D721Med (cell line): ENCODE measurements around the gene SMR3A.

ENCODE experiments used
- DNase-seq: peaks from one replicate; pipeline ENCODE4 v3.0.0; 2011; ENCODE audit warnings: low spot score; ENCODE audit not compliant: insufficient read length
- FAIRE-seq: peaks from 2 replicates; lab custom pipeline; 2011; peaks lifted over from hg19 to GRCh38; lab: Jason Lieb, UNC
- CTCF ChIP-seq: IDR thresholded peaks from 2 replicates; pipeline ENCODE4 v1.5.1; 2012; ENCODE audit warnings: mild to moderate bottlenecking, control low read depth; ENCODE audit not compliant: insufficient read depth; ENCODE audit errors: missing control alignments

The SMR3A gene

DNA sequence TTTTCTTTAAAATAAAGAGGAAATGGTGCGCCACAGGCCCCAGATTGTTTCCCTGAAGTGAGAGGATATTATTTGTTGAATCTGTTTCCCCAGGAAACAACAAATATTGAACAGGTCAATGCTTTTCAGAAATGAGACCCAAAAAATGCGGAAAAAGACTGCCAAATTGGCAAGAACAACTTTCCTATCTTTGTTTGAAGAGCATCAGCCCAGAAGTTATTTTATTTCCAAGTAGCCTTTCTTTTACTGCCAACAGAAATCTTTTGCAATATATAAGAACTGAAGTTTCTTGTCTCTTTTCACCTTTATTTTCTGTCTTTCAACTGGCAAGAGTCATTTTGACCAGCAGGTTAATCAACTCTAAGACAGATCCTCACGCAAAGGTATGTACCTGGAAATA is at the start of gene SMR3A:
SMR3A (plus strand) TSS at position 301 of the 400 bp plus-strand sequence. CDS start 1,356 bp downstream, outside the sequence.
- FAIRE-seq (no peak), DNase-seq (no peak)
- no peak for TF ChIP-seq CTCF

GRCh38 chr4:70313736-70314135 is 46.8 kb upstream of the SMR3A start:
- DNase-seq (no peak), FAIRE-seq (no peak)
- no peak for TF ChIP-seq CTCF

DNA sequence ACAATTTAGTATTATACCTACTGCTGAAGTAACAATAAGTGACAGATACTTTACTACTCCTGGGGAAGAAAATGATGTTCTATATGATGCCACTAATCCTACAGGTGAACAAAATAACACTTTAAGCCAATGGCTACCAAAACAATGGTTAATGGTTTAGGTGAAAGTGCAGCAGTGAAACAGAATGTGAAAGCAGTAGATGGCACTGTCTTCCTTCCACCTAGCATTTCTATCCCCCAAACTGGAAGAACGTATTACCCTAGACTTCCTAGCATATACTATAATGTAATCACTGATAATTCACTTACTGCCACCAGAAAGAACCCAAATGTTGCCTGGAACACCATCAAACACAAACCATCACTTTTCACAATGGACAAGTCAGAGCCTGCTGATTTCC is 44.6 kb upstream of the SMR3A start:
- no peak for DNase-seq
- no peak for FAIRE-seq
- TF ChIP-seq CTCF: no peak

DNA sequence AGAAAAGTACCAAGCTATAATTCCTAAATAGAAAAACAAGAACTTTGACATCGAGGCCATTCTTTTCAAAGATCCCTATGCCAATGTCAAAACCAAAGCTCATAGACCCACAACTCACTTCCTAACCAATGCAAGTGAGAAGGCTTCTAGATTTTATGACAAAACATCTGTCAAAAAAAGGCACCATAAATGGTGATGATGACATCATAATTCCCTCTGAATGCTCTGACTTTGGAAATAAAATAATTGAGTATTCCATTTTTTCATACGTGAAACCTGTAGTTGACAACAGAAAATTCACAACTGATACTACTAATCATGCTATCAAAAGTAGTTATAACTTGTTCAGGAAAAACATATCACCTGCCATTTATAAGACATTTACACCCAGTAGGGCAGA is 34.5 kb upstream of the SMR3A start:
- no peak for DNase-seq
- FAIRE-seq: no peak
- no peak for TF ChIP-seq CTCF

DNA sequence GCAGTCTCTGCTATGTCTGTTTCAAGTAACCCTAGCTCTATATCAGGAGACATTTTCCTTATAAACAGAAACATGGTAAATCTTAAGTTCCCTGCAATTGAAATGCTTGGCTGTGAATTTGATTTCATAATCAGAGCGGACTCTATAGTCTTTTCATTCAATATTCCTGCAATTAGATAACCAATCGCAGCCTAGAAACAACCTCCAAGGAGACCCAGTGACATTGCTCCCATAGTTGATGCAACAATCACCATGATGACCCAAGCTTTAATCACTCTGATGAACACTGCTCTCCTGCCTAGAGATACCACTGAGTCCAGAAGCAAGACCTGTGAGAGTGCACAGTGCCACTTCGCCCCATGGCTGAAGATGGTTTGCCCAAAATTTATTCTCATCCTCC is 25.9 kb upstream of the SMR3A start, which contains the start of gene CABS1:
CABS1 (plus strand) TSS at position 301 of the 400 bp plus-strand sequence; CDS start at position 360, 59 bp downstream.
- FAIRE-seq: no peak
- DNase-seq: no peak
- TF ChIP-seq CTCF: no peak

- no peak for FAIRE-seq
Measured at GRCh38 chr4:70336043-70336442, 24.5 kb upstream of the SMR3A start.

More at GRCh38 chr4:70336043-70336442, 24.5 kb upstream of the SMR3A start:
- no peak for TF ChIP-seq CTCF
- no peak for DNase-seq
